GM12878 (cell line): ENCODE data around the gene DNAJC28. TPM values are rescaled to one million over a fixed set of nuclear protein-coding genes. Genes with fewer than 3 reads are reported as not detected.

ENCODE experiments used
- ATF2 ChIP-seq: IDR thresholded peaks from 2 replicates; pipeline ENCODE4 v1.6.1; 2012; ENCODE audit warnings: low read length, inconsistent platforms
- ATF7 ChIP-seq: fragments of 450-650 bp; IDR thresholded peaks from 2 replicates; pipeline ENCODE4 v1.6.1; 2016; ENCODE audit warnings: low read depth, mild to moderate bottlenecking
- CBX5 ChIP-seq: sonication (generic); IDR thresholded peaks from 2 replicates; pipeline ENCODE4 v1.6.1; 2016; ENCODE audit warnings: low read depth, moderate library complexity, mild to moderate bottlenecking, inconsistent platforms
- FOS ChIP-seq: IDR thresholded peaks from 3 replicates; pipeline ENCODE4 v1.6.1; 2011; ENCODE audit warnings: borderline replicate concordance; ENCODE audit not compliant: insufficient read length; ENCODE audit errors: extremely low read depth
- HCFC1 ChIP-seq: fragments of 150-350 bp; IDR thresholded peaks from 2 replicates; pipeline ENCODE4 v1.6.1; 2014; ENCODE audit warnings: low read length
- NFIC ChIP-seq: IDR thresholded peaks from 2 replicates; pipeline ENCODE4 v1.6.1; 2012; ENCODE audit warnings: low read depth, mild to moderate bottlenecking, inconsistent platforms, low read length, moderate library complexity
- NFXL1 ChIP-seq: fragments of 450-650 bp; IDR thresholded peaks from 2 replicates; pipeline ENCODE4 v1.6.1; 2017; ENCODE audit warnings: antibody characterized with exemption, mild to moderate bottlenecking, borderline replicate concordance
- RBBP5 ChIP-seq: fragments of 200-600 bp; sonication (generic); conservative IDR thresholded peaks from 2 replicates; pipeline ENCODE4 v1.6.1; 2016
- SIN3A ChIP-seq: IDR thresholded peaks from 2 replicates; pipeline ENCODE4 v1.6.1; 2012; ENCODE audit warnings: low read depth, low read length, improper control_type of control experiment
- SKIL ChIP-seq: fragments of 450-650 bp; IDR thresholded peaks from 2 replicates; pipeline ENCODE4 v1.6.1; 2017; ENCODE audit warnings: mild to moderate bottlenecking, low read depth, inconsistent platforms; ENCODE audit not compliant: poor library complexity, severe bottlenecking
- SUPT20H ChIP-seq: IDR thresholded peaks from 2 replicates; pipeline ENCODE4 v1.6.1; 2011; ENCODE audit warnings: low read depth, mild to moderate bottlenecking, low read length, moderate library complexity, borderline replicate concordance; ENCODE audit not compliant: control insufficient read depth
- TARDBP ChIP-seq: IDR thresholded peaks from 2 replicates; pipeline ENCODE4 v1.6.1; 2016; ENCODE audit warnings: borderline replicate concordance
- USF2 ChIP-seq: IDR thresholded peaks from 2 replicates; pipeline ENCODE4 v1.6.1; 2011; ENCODE audit warnings: low read depth, low read length, improper control_type of control experiment, borderline replicate concordance
- ZBED1 ChIP-seq: IDR thresholded peaks from 2 replicates; pipeline ENCODE4 v1.6.1; 2016; ENCODE audit warnings: borderline replicate concordance
- polyA plus RNA-seq, 11 experiments: library from polyadenylated mRNA; depleted of rRNA in 4 of 11; unstranded in 6 of 11; stranded (reverse) in 5 of 11; fragments of >200 nt; fragmentation: Nextera tagmentation in 4 of 11; fragmentation: Illumina TruSeq in 1 of 11; extraction: Ambion mirVana in 4 of 11; extraction: Trizol in 1 of 11; gene quantifications; 1 replicate in 1 of 11; 2 replicates in 10 of 11; pipeline versions ENCODE4 v1.2.1 to v1.2.3, GENCODE V29; 2011 to 2016; ENCODE audit warnings: inconsistent platforms in 2 of 11, missing spikeins in 2 of 11, low read depth in 1 of 11
- total RNA-seq, 4 experiments: library from RNA; depleted of rRNA in 3 of 4; stranded (reverse); fragments of >200 nt in 3 of 4; fragmentation: Illumina TruSeq in 1 of 4; extraction: Trizol in 1 of 4; gene quantifications; 2 replicates each; pipeline versions ENCODE4 v1.2.1 to v1.2.3, GENCODE V29; 2013 to 2021

The DNAJC28 gene
- total and polyA plus RNA-seq, 10 of the 15 experiments (the other 5 are each of a cell fraction or from before 2014, with no cell fraction given), result 0.26 to 0.77 (median 0.54) TPM

- TF ChIP-seq HCFC1 (no peak), SIN3A (no peak), SUPT20H (no peak), ZBED1 (no peak), NFXL1 (no peak), SKIL (no peak), ATF7 (no peak), TARDBP (no peak), USF2 (no peak), CBX5 (no peak), RBBP5 (no peak), FOS (no peak), ATF2 (no peak), NFIC (no peak)
Observed at GRCh38 chr21:33496345-33496744, 4.8 kb upstream of the DNAJC28 start (continued).
